Fibroblast of mammary gland (primary cell): ENCODE measurements around the gene CDH23.
A peak's percentile ranks its signal among the peaks of the same experiment; 100 is the strongest.

Experiments
- DNase-seq: peaks from one replicate; pipeline ENCODE4 v3.0.0-alpha.2; 2010; ENCODE audit warnings: low read depth
- H3K4me3 ChIP-seq: 2 replicates; pipeline ENCODE4 v1.5.1; 2011; ENCODE audit warnings: low read depth, mild to moderate bottlenecking, low read length, moderate library complexity; ENCODE audit not compliant: control insufficient read depth
- CTCF ChIP-seq: conservative IDR thresholded peaks from 2 replicates; pipeline ENCODE4 v1.5.1; 2011; ENCODE audit warnings: low read depth, low read length, inconsistent platforms; ENCODE audit not compliant: control insufficient read depth, insufficient read depth

CDH23 gene

GRCh38 chr10:71608819-71609768 is 212.4 kb downstream of the CDH23 start:
- TF ChIP-seq CTCF = peak; percentile 79
- no peak overlapping the region for H3K4me3 ChIP-seq
- DNase-seq = peak; percentile 56

- DNase-seq = no peak
- no peak overlapping the region for H3K4me3 ChIP-seq
- no peak for TF ChIP-seq CTCF
Measured at GRCh38 chr10:71610651-71611050, 213.9 kb downstream of the CDH23 start.

- no peak for TF ChIP-seq CTCF
- DNase-seq = no peak
- H3K4me3 ChIP-seq = no peak overlapping the region
Measured at GRCh38 chr10:71611131-71611530, 214.4 kb downstream of the CDH23 start.

- H3K4me3 ChIP-seq = no peak overlapping the region
- no peak for DNase-seq
- TF ChIP-seq CTCF = no peak
Measured at GRCh38 chr10:71611709-71612422, 215.1 kb downstream of the CDH23 start.

- peak; percentile 44 for DNase-seq
Measured at GRCh38 chr10:71613261-71613777, 216.6 kb downstream of the CDH23 start.

More at GRCh38 chr10:71613261-71613777, 216.6 kb downstream of the CDH23 start:
- TF ChIP-seq CTCF = no peak
- no peak overlapping the region for H3K4me3 ChIP-seq
